ENCODE results near the gene SIN3B.

SIN3B gene

DNA sequence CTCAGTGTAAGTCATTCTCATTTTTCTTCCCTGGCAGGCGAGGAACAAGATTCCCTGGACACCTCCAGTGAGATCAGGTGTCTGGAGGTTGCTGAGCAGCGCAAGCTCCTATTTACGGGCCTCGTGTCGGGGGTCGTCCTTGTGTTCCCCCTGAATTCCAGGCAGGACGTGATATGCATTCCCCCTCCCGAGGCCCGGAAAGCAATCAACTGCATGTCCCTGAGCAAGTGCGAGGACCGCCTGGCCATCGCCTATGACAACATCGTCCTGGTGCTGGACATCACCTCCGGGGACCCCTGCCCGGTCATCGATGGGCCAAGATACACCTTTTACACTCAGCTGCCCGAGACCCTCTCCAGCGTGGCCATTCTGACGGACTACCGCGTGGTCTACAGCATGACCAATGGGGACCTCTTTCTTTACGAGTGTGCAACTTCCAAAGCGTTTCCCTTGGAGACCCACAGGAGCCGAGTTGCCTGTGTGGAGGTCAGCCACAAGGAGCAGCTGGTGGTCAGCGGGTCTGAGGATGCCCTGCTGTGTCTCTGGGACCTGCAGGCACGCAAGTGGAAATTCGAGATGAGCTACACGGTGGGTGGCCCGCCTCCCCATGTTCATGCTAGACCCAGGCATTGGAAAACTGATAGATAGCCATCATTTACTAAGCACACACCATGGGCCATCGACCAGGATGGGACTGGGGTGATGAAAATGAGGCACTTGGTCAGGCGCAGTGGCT lies 21.5 kb upstream of the SIN3B start:
- no peak for TF ChIP-seq GATA3 (IDR thresholded peaks at IDR 0.05; ENCODE audit: low read depth, low read length)
- no peak for TF ChIP-seq GATA2 (IDR thresholded peaks at IDR 0.05; ENCODE audit: low read depth, low read length)

- no peak for TF ChIP-seq GATA2 (IDR thresholded peaks at IDR 0.05; ENCODE audit: low read depth, low read length)
- no peak for TF ChIP-seq GATA3 (IDR thresholded peaks at IDR 0.05; ENCODE audit: low read depth, low read length)
Measured at GRCh38 chr19:16814526-16815100, 14.6 kb upstream of the SIN3B start.

DNA sequence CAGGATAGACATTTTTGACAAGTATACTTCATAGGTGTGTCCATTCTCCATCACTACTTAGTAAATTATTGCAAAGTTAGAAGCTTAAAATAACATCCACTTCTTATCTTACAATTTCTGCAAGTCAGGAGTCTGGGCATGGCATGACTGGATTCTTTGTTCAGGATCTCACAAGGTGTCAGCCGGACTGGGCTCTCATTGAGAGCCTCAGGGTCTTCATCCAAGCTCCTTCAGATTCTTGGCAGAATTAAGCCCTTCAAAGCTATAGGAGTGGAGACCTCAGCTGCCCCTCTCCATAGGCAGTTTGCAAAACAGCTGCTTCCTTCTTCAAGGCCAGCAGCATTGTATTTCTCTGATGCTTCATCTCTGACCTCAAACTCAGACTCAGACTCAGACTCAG lies 9.1 kb upstream of the SIN3B start:
- TF ChIP-seq GATA2 (IDR thresholded peaks at IDR 0.05; ENCODE audit: low read depth, low read length) = no peak
- no peak for TF ChIP-seq GATA3 (IDR thresholded peaks at IDR 0.05; ENCODE audit: low read depth, low read length)

- TF ChIP-seq GATA2 (IDR thresholded peaks at IDR 0.05; ENCODE audit: low read depth, low read length) (no peak), GATA3 (IDR thresholded peaks at IDR 0.05; ENCODE audit: low read depth, low read length) (no peak)
Measured at GRCh38 chr19:16821081-16821480, 8.1 kb upstream of the SIN3B start.

- TF ChIP-seq GATA2 (IDR thresholded peaks at IDR 0.05; ENCODE audit: low read depth, low read length) (no peak), GATA3 (IDR thresholded peaks at IDR 0.05; ENCODE audit: low read depth, low read length) (no peak)
Measured at GRCh38 chr19:16822648-16823047, 6.5 kb upstream of the SIN3B start.

GRCh38 chr19:16824658-16825311 lies 4.4 kb upstream of the SIN3B start:
- TF ChIP-seq GATA3 (IDR thresholded peaks at IDR 0.05; ENCODE audit: low read depth, low read length) = no peak
- TF ChIP-seq GATA2 (IDR thresholded peaks at IDR 0.05; ENCODE audit: low read depth, low read length) = no peak

DNA sequence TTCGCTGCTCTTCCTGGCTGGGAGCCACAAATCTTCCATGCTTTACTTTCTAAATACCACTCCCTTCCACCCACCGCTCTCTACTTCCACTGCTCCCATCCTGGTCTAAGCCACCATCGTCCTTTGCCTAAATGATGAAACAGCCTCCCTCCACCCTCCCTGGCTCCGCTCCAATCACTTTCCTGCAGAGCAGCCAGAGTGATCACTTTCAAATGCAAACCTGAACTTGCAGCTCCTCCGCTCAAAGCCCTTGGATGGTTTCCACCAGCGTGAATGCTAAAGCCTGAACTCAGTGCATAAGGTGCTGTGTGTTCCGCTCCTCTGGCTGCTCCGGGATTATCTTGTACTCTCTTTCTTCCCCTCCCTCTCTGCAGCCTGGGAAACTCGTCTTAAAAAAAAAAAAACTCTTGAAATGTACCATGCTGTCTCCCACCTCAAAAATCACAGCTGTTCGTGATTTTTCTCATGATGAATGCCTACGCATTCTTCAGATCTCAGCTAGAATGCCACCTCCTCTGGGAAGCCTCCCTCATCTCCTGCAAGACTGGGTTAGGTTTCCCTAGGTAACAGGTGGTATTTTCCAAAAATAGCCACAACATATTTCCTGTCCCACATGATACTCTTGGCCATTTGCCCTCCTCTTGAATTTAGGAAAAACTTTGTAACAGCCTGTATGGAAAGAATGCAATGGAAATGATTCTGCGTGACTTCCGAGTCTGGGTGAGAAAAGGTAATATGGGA lies 3.7 kb upstream of the SIN3B start:
- no peak for TF ChIP-seq GATA2 (IDR thresholded peaks at IDR 0.05; ENCODE audit: low read depth, low read length)
- TF ChIP-seq GATA3 (IDR thresholded peaks at IDR 0.05; ENCODE audit: low read depth, low read length) = no peak

- TF ChIP-seq GATA3 (IDR thresholded peaks at IDR 0.05; ENCODE audit: low read depth, low read length) = no peak
- TF ChIP-seq GATA2 (IDR thresholded peaks at IDR 0.05; ENCODE audit: low read depth, low read length) = no peak
Measured at GRCh38 chr19:16829822-16830289, 658 bp downstream of the SIN3B start.

- TF ChIP-seq GATA3 (IDR thresholded peaks at IDR 0.05; ENCODE audit: low read depth, low read length) = no peak
- no peak for TF ChIP-seq GATA2 (IDR thresholded peaks at IDR 0.05; ENCODE audit: low read depth, low read length)
Measured at GRCh38 chr19:16830679-16831078, 1.5 kb downstream of the SIN3B start.

- no peak for TF ChIP-seq GATA2 (IDR thresholded peaks at IDR 0.05; ENCODE audit: low read depth, low read length)
- TF ChIP-seq GATA3 (IDR thresholded peaks at IDR 0.05; ENCODE audit: low read depth, low read length) = no peak
Measured at GRCh38 chr19:16831531-16831930, 2.3 kb downstream of the SIN3B start.

- no peak for TF ChIP-seq GATA3 (IDR thresholded peaks at IDR 0.05; ENCODE audit: low read depth, low read length)
- TF ChIP-seq GATA2 (IDR thresholded peaks at IDR 0.05; ENCODE audit: low read depth, low read length) = no peak
Measured at GRCh38 chr19:16834747-16835146, 5.5 kb downstream of the SIN3B start.

DNA sequence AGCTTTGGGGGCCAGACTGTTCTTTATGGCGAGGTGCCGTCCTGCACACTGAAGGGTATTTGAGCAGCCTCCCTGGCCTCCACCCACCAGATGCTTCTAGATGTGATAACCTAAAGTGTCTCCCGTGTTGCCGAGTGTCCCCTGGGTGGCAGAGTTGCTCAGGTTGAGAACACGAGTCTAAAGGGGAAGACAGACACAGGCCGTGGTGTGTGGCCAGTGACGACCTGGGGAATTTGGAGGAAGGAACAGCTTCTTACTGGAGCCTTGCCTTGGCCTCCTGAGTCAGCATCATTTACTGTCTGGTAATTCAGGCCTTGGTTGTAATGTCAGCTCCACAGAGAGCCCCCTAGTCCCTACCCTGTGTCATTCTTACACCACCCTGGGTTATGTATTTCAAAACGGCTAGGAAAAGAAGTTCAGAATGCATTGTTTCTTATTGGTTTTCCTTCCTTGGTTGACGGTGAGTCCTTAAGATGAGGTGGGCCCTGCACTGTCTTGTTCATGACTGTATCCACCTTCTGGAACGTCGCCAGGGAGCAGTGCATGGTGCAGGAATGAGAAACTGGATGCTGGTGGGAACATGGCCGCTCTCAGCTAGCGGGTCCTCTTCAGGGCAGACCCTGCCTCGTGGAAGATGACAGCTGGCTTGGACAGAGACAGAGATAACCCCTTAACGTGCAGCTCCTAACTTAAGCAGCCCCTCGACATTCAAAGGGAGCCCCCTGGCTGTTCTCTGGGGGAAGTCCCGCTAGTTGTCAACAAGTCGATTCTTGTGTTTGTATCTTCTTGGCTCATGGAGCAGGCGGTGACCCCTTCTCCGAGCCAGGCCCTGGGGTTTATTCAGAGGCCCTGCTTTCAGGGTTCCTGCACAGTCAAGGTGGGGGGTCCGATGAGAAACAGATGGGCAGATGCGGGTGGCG lies 7.2 kb downstream of the SIN3B start:
- no peak for TF ChIP-seq GATA3 (IDR thresholded peaks at IDR 0.05; ENCODE audit: low read depth, low read length)
- no peak for TF ChIP-seq GATA2 (IDR thresholded peaks at IDR 0.05; ENCODE audit: low read depth, low read length)

DNA sequence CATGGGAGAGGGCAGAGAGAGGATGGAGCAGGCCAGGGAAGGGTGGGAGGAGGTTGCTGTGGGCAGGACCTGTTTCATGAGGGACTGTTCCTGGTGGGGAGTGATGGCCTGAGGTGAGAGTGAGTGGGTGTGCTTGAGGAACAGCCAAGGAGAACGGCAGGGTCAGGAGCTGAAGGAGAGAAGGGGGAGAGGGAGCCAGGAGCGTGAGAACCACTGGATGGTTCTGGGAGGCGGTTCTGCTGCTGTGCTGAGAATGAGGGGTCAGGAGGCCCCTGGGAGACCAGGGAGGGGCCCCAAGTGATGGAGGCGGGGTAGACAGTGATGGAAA lies 7.8 kb downstream of the SIN3B start:
- no peak for TF ChIP-seq GATA3 (IDR thresholded peaks at IDR 0.05; ENCODE audit: low read depth, low read length)
- no peak for TF ChIP-seq GATA2 (IDR thresholded peaks at IDR 0.05; ENCODE audit: low read depth, low read length)
